Naive thymus-derived CD8-positive, alpha-beta T cell (primary cell): ENCODE measurements around the gene USP50. TPM values are rescaled to one million over a fixed set of nuclear protein-coding genes. Genes with fewer than 3 reads are reported as not detected.
"Not testable (repeated sequence)": the region's sequence is repeated elsewhere in the genome, so short reads cannot be mapped to it uniquely, and the experiment has no call there.

Source experiments
- ATAC-seq, 2 donors: fragments of 150-1000 bp; cut with Tn5 transposase in 1 of 2; sonication (Bioruptor Pico), chemical (Tn5 transposase) in 1 of 2; 1 replicate in 1 of 2; 2 replicates in 1 of 2; pipeline ENCODE4 v1.10.0; 2021; ENCODE audit warnings: mild to moderate bottlenecking in 2 of 2, moderate library complexity in 2 of 2
- POLR2A ChIA-PET: fragments of 350-600 bp; sonication (Branson Sonifier 250); formaldehyde crosslinking; loops from one replicate; lab custom pipeline; 2021; ENCODE audit warnings: antibody characterized with exemption; lab: Charles Lee
- DNase-seq, 10 donors: peaks; one replicate each; pipeline versions ENCODE4 v3.0.0 to v3.0.0-alpha.2; 2020 to 2022
- H3K27ac Mint-ChIP-seq, 10 donors: one replicate each; pipeline ENCODE4 v1.8.0; 2020 to 2022; ENCODE audit warnings: mild to moderate bottlenecking in 10 of 10, mixed read lengths in 10 of 10, moderate library complexity in 4 of 10, inconsistent platforms in 1 of 10
- H3K27me3 Mint-ChIP-seq, 5 donors: one replicate each; pipeline ENCODE4 v1.8.0; 2021 to 2022; ENCODE audit warnings: mixed read lengths in 5 of 5
- H3K36me3 Mint-ChIP-seq, 3 donors: one replicate each; pipeline ENCODE4 v1.8.0; 2020 to 2022; ENCODE audit warnings: mixed read lengths in 3 of 3, mild to moderate bottlenecking in 2 of 3, inconsistent platforms in 1 of 3
- H3K4me1 Mint-ChIP-seq, 4 donors: one replicate each; pipeline ENCODE4 v1.8.0; 2021 to 2022; ENCODE audit warnings: mixed read lengths in 4 of 4
- H3K4me3 Mint-ChIP-seq, 10 donors: one replicate each; pipeline ENCODE4 v1.8.0; 2020 to 2022; ENCODE audit warnings: mild to moderate bottlenecking in 10 of 10, mixed read lengths in 10 of 10, moderate library complexity in 6 of 10, inconsistent platforms in 1 of 10
- H3K9me3 Mint-ChIP-seq, 9 donors: one replicate each; pipeline ENCODE4 v1.8.0; 2020 to 2022; ENCODE audit warnings: mixed read lengths in 9 of 9, mild to moderate bottlenecking in 3 of 9, inconsistent platforms in 1 of 9, moderate library complexity in 1 of 9
- polyA plus RNA-seq, 3 donors: library from polyadenylated mRNA; unstranded; fragments of 300-500 nt; fragmentation: Illumina TruSeq; gene quantifications; one replicate each; pipeline ENCODE4 v1.2.3, GENCODE V29; 2021
- total RNA-seq, 8 experiments: library from RNA in 2 of 8; stranded (reverse) in 2 of 8; gene quantifications; one replicate each; pipeline ENCODE4 v1.2.3 and lab custom pipeline; 2021 to 2026

The USP50 gene
- total and polyA plus RNA-seq, 5 experiments from 2014 or later: 0.36 TPM; not detected in 4

DNA sequence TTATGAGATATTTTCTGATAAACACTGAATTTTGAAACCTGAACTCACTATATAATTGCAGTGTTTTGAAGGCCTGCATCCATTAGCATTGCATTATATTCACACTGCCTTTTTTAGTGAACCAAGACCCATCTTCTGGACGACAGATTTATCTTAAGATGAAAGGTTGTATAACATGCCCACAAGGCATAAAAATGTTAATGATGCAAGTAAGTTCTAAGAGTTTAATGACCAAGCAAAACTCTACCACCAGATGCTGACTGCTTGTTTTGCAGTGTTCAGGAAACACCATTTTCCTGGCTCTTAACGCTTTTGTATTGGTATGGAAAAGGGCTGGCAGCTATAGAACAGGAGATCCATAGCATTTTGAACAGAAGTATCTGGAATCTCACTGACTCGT, 46.1 kb downstream of the USP50 start:
- POLR2A ChIA-PET: no interaction called here
- H3K9me3 Mint-ChIP-seq: no peaks in the 10 kb centered on the region
- H3K27ac Mint-ChIP-seq: peak overlapping the region in 1 of 10 donors; percentile 44
- peaks cover 0 to 72% (median 44%) of the 10 kb centered on the region in 3 donors for H3K36me3 Mint-ChIP-seq
- H3K27me3 Mint-ChIP-seq: no peaks in the 10 kb centered on the region
- DNase-seq (no peak), ATAC-seq (no peak)
- peaks cover 0 to 11% (median 0%) of the 10 kb centered on the region in 4 donors for H3K4me1 Mint-ChIP-seq
- H3K4me3 Mint-ChIP-seq: no peak overlapping the region

DNA sequence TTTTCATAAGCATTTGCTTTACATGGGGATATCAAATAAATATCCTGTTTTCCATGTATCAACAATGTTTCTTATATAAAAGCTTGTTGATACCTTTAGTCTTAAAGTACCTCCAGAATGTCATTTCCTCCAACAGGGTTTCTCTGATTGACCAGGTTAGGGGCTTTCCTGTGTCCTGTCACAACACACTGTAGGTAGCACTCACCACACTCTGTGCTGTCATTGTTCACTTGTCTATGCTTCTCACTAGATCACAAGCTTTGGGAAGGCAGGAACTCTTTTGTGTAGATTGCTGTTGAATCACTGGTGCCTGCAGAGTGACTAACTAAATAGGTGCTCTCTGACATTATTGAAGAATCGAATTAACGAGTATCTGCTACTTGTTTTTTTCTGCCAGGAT, 49.8 kb downstream of the USP50 start:
- Mint-ChIP-seq H3K4me3 (no peak overlapping the region), H3K9me3 (no peaks in the 10 kb centered on the region), H3K36me3 (peaks cover 0 to 87% (median 51%) of the 10 kb centered on the region in 3 donors), H3K27ac (no peak overlapping the region), H3K4me1 (peaks cover 0 to 6% (median 0%) of the 10 kb centered on the region in 4 donors), H3K27me3 (no peaks in the 10 kb centered on the region)
- POLR2A ChIA-PET: no interaction called here
- ATAC-seq (no peak), DNase-seq (no peak)

DNA sequence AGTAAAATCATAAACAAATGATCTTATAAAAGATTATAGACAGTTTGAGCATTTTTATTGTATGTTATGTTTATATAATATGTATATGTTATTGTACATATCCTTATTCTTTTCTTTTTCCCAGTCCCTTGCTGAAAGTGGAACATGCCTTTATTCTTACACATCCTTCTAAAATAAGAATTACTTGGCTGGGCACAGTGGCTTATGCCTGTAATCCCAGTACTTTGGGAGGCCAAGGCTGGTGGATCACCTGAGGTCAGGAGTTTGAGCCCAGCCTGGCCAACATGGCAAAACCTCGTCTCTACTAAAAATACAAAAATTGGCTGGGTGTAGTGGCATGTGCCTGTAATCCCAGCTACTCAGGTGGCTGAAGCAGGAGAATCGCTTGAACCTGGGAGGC, 51.9 kb downstream of the USP50 start:
- peak overlapping the region in 2 of 10 donors; percentile 6 to 25 for H3K27ac Mint-ChIP-seq
- H3K27me3 Mint-ChIP-seq, ATAC-seq, POLR2A ChIA-PET, H3K9me3 Mint-ChIP-seq, DNase-seq, H3K4me1 Mint-ChIP-seq, H3K4me3 Mint-ChIP-seq: not testable (repeated sequence)
- peaks cover 0 to 92% (median 48%) of the 10 kb centered on the region in 3 donors for H3K36me3 Mint-ChIP-seq

DNA sequence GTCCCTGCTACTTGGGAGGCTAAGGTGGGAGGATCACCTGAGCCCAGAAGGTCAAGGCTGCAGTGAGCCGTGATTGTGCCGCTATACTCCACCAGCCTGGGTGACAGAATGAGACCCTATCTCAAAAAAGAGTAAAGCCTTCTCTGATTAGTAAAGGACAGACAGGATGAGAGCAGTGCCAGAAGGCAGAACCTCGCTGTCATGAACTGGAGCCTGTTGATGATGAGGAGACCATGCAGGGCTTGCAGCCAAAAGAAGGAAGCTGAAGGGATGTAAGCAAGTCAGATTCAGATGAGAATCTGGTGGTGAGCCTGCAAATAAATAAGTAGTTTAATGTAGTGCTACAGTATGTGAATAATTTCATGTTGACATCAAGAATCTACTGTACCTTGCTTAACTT, 52.8 kb downstream of the USP50 start:
- POLR2A ChIA-PET: no interaction called here
- Mint-ChIP-seq H3K36me3 (peaks cover 0 to 92% (median 42%) of the 10 kb centered on the region in 3 donors), H3K4me3 (no peak overlapping the region), H3K27ac (peak overlapping the region in 3 of 10 donors; percentile 28 to 56 (median 40)), H3K4me1 (no peaks in the 10 kb centered on the region), H3K27me3 (no peaks in the 10 kb centered on the region), H3K9me3 (no peaks in the 10 kb centered on the region)
- ATAC-seq: no peak
- DNase-seq: no peak

DNA sequence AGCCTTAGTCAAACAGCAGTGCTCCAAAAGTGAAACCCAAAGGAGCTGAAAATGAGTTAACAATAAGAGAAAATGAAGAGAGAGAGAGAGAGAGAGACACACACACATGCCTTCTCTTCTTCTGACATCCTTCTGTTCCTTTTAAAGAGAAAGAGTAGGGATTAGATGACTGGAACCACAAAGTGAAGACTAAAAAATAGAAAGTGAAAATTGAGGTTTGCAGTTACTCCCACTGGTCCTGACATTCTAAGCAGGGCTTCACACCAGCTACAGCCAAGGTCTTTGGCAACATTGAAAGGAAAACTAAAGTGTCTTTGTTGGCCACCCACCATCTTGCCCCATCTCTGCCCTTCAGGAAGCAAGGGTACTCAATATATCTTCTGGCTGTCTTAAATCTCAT, 59.2 kb downstream of the USP50 start:
- Mint-ChIP-seq H3K9me3 (peaks cover 0 to 3% (median 0%) of the 10 kb centered on the region in 9 donors), H3K4me3 (no peak overlapping the region), H3K4me1 (peaks cover 0 to 25% (median 2%) of the 10 kb centered on the region in 4 donors), H3K36me3 (peaks cover 0 to 86% (median 39%) of the 10 kb centered on the region in 3 donors), H3K27ac (peak overlapping the region in 5 of 10 donors; percentile 1 to 49 (median 24)), H3K27me3 (no peaks in the 10 kb centered on the region)
- POLR2A ChIA-PET: no interaction called here
- ATAC-seq (no peak), DNase-seq (no peak)

DNA sequence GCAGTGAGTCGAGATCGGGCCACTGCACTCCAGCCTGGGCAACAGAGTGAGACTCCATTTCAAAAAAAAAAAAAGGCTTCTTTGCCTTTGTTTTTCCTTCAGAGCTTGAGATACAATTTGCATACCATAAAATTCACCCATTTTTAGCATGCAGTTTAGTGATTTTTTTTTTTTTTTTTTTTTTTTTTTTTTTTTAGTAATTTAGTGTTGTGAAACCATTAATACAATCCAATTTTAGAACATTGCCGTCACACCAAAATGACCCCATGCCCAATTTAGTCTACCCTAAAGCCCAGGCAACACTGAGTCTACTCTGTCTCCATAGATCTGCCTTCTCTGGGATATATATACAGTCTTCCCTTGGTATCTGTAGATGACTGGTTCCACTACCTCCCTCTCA, 61.1 kb downstream of the USP50 start:
- Mint-ChIP-seq H3K4me1 (peaks cover 0 to 33% (median 4%) of the 10 kb centered on the region in 4 donors), H3K27me3 (no peaks in the 10 kb centered on the region), H3K4me3 (peak overlapping the region in 1 of 10 donors; percentile 51), H3K27ac (peak overlapping the region in 2 of 10 donors; percentile 19 to 82), H3K36me3 (peaks cover 3 to 87% (median 45%) of the 10 kb centered on the region in 3 donors), H3K9me3 (peaks cover 0 to 3% (median 0%) of the 10 kb centered on the region in 9 donors)
- ATAC-seq (no peak), DNase-seq (no peak)
- POLR2A ChIA-PET: interaction anchor here (0.7 kb wide), 1 partner anchor 75 kb away, joined by 3 read pairs; no protein-coding TSS in a partner anchor

DNA sequence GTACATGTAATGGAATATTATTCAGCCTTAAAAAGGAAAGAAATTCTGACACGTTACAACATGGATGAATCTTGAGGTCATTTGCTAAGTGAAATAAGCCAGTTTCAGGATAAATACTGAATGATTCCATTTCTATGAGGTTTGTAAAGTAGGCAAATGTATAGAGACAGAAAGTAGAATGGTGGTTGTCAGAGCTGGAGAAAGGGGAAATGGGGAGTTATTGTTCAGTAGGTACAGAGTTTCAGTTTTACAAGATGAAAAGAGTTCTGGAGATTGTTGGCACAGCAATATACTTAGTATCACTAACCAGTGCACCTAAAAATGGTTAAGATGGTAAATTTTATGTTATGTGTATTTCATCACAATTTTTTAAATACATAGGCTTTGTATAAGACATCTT, 61.7 kb downstream of the USP50 start:
- Mint-ChIP-seq H3K4me3 (peak overlapping the region in 1 of 10 donors; percentile 51), H3K36me3 (peaks cover 3 to 85% (median 42%) of the 10 kb centered on the region in 3 donors)

DNA sequence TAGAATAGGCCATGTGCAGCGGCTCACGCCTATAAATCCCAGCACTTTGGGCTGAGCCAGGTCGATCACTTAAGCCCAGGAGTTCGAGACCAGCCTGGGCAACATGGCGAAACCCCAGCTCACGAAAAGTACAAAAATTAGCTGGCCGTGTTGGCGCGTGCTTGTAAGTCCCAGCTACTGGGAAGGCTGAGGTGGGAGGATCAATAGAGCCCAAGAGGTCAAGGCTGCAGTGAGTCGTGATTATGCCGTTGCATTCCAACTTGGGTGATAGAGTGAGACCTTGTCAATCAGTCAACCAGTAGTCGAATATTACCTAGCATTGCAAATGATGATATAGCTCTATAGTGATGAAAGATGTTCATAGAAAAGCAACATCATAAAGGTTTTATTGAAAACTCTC, 70.3 kb downstream of the USP50 start:
- ATAC-seq (no peak), DNase-seq (no peak)
- POLR2A ChIA-PET: no interaction called here
- peaks cover 0 to 3% (median 0%) of the 10 kb centered on the region in 4 donors for H3K4me1 Mint-ChIP-seq
- H3K9me3 Mint-ChIP-seq: no peaks in the 10 kb centered on the region
- peaks cover 0 to 74% (median 35%) of the 10 kb centered on the region in 3 donors for H3K36me3 Mint-ChIP-seq
- no peak overlapping the region for H3K4me3 Mint-ChIP-seq
- no peaks in the 10 kb centered on the region for H3K27me3 Mint-ChIP-seq
- no peak overlapping the region for H3K27ac Mint-ChIP-seq

More for the DNA sequence above, 61.7 kb downstream of the USP50 start:
- Mint-ChIP-seq H3K27me3 (no peaks in the 10 kb centered on the region), H3K9me3 (peaks cover 0 to 3% (median 0%) of the 10 kb centered on the region in 9 donors), H3K4me1 (peaks cover 0 to 33% (median 4%) of the 10 kb centered on the region in 4 donors), H3K27ac (peak overlapping the region in 1 of 10 donors; percentile 81)
- DNase-seq (no peak), ATAC-seq (no peak)
- POLR2A ChIA-PET: no interaction called here

DNA sequence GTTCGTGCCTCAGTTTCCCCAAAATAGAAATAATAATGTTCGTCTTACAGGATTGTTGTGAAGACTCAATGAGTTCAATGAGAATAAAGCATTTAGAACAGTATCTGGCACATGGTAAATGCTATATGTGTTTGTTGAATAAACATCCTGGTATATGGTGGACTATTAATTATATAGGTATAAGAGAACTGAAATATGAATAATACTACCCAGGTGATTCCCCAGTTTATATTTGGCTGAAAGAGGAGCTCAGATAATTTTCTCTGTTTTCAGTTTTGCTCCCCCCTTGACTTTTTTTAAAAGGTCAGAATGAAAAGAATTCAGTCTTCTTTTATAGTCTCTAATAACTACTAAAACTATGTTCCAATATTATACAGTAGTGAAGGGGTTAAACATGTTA, 75.4 kb downstream of the USP50 start:
- H3K27ac Mint-ChIP-seq: no peak overlapping the region

DNA sequence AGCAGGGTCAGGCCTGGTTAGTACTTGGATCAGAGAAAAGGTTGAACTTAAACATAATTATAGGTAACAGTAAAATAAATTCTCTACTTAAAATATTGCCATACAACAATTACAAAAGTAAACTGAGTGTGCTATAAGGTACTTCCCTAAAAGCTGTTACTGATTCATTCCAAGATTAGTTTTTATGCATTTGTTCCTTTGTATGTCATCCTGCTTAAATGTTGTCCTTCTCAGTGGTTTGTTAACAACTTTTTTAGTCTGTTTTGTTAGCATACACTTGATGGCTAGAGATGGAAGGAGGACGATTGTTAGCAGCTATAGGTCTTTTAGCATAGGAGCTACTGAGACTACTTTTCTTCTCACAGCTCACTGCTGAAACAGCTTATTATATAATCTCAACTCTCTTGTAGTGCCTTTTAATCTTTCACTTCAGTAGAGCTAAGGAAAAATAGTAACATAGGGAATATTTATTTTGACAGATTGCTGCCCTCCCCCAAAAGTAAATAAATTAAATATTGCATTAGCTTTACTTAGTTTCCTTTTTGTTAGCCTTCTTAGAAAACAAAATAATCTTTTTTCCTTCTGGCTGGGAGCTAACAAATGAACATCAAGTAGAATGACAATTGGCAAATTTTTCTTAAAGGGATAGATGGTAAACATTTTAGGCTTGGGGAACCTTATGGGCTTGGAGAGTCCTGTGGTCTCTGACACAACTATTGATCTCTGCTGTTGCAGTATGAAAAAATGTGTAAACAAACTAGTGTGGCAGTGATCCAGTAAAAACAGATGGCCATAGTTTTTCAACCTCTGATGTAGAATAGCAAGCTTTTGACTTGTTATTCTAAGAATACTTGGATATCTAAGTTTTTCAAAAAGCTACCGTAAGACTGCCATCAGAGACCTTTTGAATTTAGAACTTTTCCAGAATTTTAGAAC, 82.8 kb downstream of the USP50 start:
- H3K4me3 Mint-ChIP-seq: no peak overlapping the region

More for the DNA sequence above, 75.4 kb downstream of the USP50 start:
- H3K36me3 Mint-ChIP-seq: peaks cover 0 to 73% (median 19%) of the 10 kb centered on the region in 3 donors
- no peak for ATAC-seq
- H3K27me3 Mint-ChIP-seq: no peaks in the 10 kb centered on the region
- DNase-seq: no peak
- H3K4me1 Mint-ChIP-seq: peaks cover 0 to 3% (median 0%) of the 10 kb centered on the region in 4 donors
- POLR2A ChIA-PET: no interaction called here
- no peaks in the 10 kb centered on the region for H3K9me3 Mint-ChIP-seq
- no peak overlapping the region for H3K4me3 Mint-ChIP-seq

DNA sequence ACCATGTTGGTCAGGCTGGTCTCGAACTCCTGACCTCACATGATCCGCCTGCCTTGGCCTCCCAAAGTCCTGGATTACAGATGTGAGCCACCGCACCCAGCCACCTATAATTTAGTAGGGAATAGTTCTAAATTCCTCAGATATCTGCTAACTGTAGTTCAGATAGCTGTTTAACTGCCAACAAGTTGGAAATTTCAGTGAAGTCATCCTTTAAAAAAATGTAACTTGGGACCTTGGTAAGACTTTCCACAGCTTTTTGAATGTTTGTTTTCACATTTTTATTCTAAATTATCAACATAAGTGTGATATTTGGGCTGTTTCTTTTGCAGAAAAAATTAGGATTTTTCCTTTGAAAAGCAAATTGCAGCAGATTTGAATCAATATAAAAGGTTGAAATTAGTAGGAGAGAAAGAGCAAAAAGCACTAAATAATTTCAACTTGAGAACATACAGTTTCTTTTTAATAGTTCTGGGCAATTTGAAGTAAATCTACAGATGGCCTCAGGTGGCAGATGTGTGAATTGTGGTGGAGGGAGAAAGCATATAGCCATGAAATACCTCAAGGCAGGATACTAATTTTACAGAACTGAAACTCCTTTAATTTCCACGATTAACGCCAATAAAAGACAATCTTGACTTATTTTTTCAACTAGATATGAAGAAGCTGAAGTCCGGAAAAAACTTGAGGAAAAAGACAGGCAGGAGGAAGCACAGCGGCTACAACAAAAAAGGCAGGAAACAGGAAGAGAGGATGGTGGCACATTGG, 87.9 kb downstream of the USP50 start:
- POLR2A ChIA-PET: no interaction called here
- H3K36me3 Mint-ChIP-seq: peaks cover 0 to 96% (median 25%) of the 10 kb centered on the region in 3 donors

More for the DNA sequence above, 82.8 kb downstream of the USP50 start:
- Mint-ChIP-seq H3K27me3 (no peaks in the 10 kb centered on the region), H3K9me3 (no peaks in the 10 kb centered on the region), H3K4me1 (peaks cover 0 to 5% (median under 1%) of the 10 kb centered on the region in 4 donors), H3K36me3 (peaks cover 0 to 90% (median 16%) of the 10 kb centered on the region in 3 donors), H3K27ac (peak overlapping the region in 1 of 10 donors; percentile 75)
- no peak for DNase-seq
- no peak for ATAC-seq
- POLR2A ChIA-PET: interaction anchor here (1.5 kb wide), 1 partner anchor 108 kb away, joined by 5 read pairs; the partner anchor contains the start of gene GABPB1

DNA sequence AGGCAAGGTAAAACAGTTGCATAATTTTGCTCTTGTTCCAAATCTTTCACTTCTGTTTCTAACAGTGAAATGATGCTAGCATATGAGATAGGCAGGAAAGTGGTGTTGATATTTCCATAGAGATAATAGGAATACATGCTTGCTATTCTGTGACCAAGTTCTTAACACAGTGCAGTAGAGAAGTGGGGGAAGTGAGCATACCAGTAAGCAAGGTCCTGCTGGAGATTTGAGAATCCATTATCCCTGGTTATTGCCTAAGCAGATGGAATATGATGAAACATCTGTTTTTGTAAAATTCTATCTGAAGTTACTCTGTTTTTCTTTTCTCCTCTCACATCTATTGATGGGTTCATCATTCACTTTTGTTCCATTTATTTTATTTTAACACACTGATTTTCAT, 93.5 kb downstream of the USP50 start:
- Mint-ChIP-seq H3K36me3 (peaks cover 0 to 88% (median 15%) of the 10 kb centered on the region in 3 donors), H3K4me1 (peaks cover 6 to 14% (median 11%) of the 10 kb centered on the region in 4 donors), H3K9me3 (no peaks in the 10 kb centered on the region), H3K4me3 (no peak overlapping the region), H3K27ac (peak overlapping the region in 3 of 10 donors; percentile 3 to 61 (median 28)), H3K27me3 (no peaks in the 10 kb centered on the region)
- ATAC-seq: no peak
- POLR2A ChIA-PET: interaction anchor here (0.7 kb wide), 1 partner anchor 104 kb away, joined by 4 read pairs; no protein-coding TSS in a partner anchor
- DNase-seq: no peak

More for the DNA sequence above, 87.9 kb downstream of the USP50 start:
- no peak overlapping the region for H3K4me3 Mint-ChIP-seq
- H3K27ac Mint-ChIP-seq: peak overlapping the region in 4 of 10 donors; percentile 4 to 36 (median 22)
- peaks cover 5 to 13% (median 11%) of the 10 kb centered on the region in 4 donors for H3K4me1 Mint-ChIP-seq
- H3K9me3 Mint-ChIP-seq: no peaks in the 10 kb centered on the region
- DNase-seq (no peak), ATAC-seq (no peak)
- no peaks in the 10 kb centered on the region for H3K27me3 Mint-ChIP-seq
